HEK293 (cell line): ENCODE results near the gene SERAC1.

Source experiments
- CTCF ChIA-PET: fragments of 350-600 bp; formaldehyde crosslinking; extraction: SDS; loops from one replicate; lab custom pipeline; 2021; ENCODE audit warnings: antibody characterized with exemption; lab: Yijun Ruan, JAX
- POLR2A ChIA-PET: fragments of 300-600 bp; formaldehyde crosslinking; extraction: SDS; loops from one replicate; lab custom pipeline; 2020; ENCODE audit warnings: antibody characterized with exemption, inconsistent platforms; lab: Yijun Ruan, JAX
- H3K27ac ChIP-seq: fragments of 200-500 bp; sonication (Bioruptor generic); 2 replicates; pipeline ENCODE4 v1.5.1; 2014; ENCODE audit warnings: low read depth, low read length, control low read depth, inconsistent platforms; ENCODE audit errors: extremely low read depth
- H3K36me3 ChIP-seq, 2 experiments: fragments of 200-500 bp in 1 of 2; sonication (Bioruptor generic) in 1 of 2; 1 replicate in 1 of 2; 2 replicates in 1 of 2; pipeline ENCODE4 v1.5.1; 2014 to 2017; ENCODE audit warnings: inconsistent platforms in 2 of 2, low read length in 2 of 2; ENCODE audit not compliant: control insufficient read depth in 2 of 2, insufficient read depth in 1 of 2
- H3K4me1 ChIP-seq: fragments of 200-500 bp; sonication (Bioruptor generic); 2 replicates; pipeline ENCODE4 v1.5.1; 2014; ENCODE audit warnings: mild to moderate bottlenecking, low read length, inconsistent platforms; ENCODE audit not compliant: control insufficient read depth, insufficient read depth
- H3K4me3 ChIP-seq: 2 replicates; pipeline ENCODE4 v1.5.1; 2011; ENCODE audit warnings: low read depth, mild to moderate bottlenecking, control low read depth, low read length, moderate library complexity
- H3K9me3 ChIP-seq: fragments of 200-500 bp; sonication (Bioruptor generic); 2 replicates; pipeline ENCODE4 v1.5.1; 2014; ENCODE audit warnings: low read depth, low read length, inconsistent platforms; ENCODE audit not compliant: control insufficient read depth, insufficient read depth
- PRDM10 ChIP-seq: fragments of 450-650 bp; formaldehyde crosslinking; IDR thresholded peaks from 2 replicates; pipeline ENCODE4 v1.5.1; 2016; ENCODE audit warnings: missing biosample characterization, missing genetic modification characterization
- PRDM2 ChIP-seq: fragments of 450-650 bp; formaldehyde crosslinking; IDR thresholded peaks from 2 replicates; pipeline ENCODE4 v1.5.1; 2016; ENCODE audit warnings: missing biosample characterization, missing genetic modification characterization, borderline replicate concordance
- ZBTB17 ChIP-seq: fragments of 450-650 bp; formaldehyde crosslinking; IDR thresholded peaks from 2 replicates; pipeline ENCODE4 v1.5.1; 2016; ENCODE audit warnings: missing biosample characterization, missing genetic modification characterization
- ZBTB7A ChIP-seq: fragments of 450-650 bp; formaldehyde crosslinking; IDR thresholded peaks from 2 replicates; pipeline ENCODE4 v1.5.1; 2016; ENCODE audit warnings: low read depth, missing biosample characterization, missing genetic modification characterization
- ZNF19 ChIP-seq: fragments of 450-650 bp; formaldehyde crosslinking; IDR thresholded peaks from 2 replicates; pipeline ENCODE4; 2016; ENCODE audit warnings: missing biosample characterization, missing genetic modification characterization, low read depth
- ZNF221 ChIP-seq: fragments of 450-650 bp; formaldehyde crosslinking; IDR thresholded peaks from 2 replicates; pipeline ENCODE4 v1.5.1; 2017; ENCODE audit warnings: missing biosample characterization, missing genetic modification characterization, borderline replicate concordance
- ZNF335 ChIP-seq: fragments of 450-650 bp; formaldehyde crosslinking; conservative IDR thresholded peaks from 2 replicates; pipeline ENCODE4 v1.5.1; 2016; ENCODE audit warnings: missing biosample characterization, missing genetic modification characterization
- ZNF341 ChIP-seq: fragments of 450-650 bp; formaldehyde crosslinking; IDR thresholded peaks from 2 replicates; pipeline ENCODE4; 2016; ENCODE audit warnings: low read depth, missing biosample characterization, missing genetic modification characterization
- ZNF394 ChIP-seq: fragments of 450-650 bp; formaldehyde crosslinking; IDR thresholded peaks from 2 replicates; pipeline ENCODE4 v1.5.1; 2016; ENCODE audit warnings: missing biosample characterization, missing genetic modification characterization, mild to moderate bottlenecking, moderate library complexity, borderline replicate concordance
- ZNF501 ChIP-seq: fragments of 450-650 bp; formaldehyde crosslinking; IDR thresholded peaks from 2 replicates; pipeline ENCODE4 v1.5.1; 2016; ENCODE audit warnings: missing biosample characterization, missing genetic modification characterization
- ZNF596 ChIP-seq: fragments of 450-650 bp; IDR thresholded peaks from 2 replicates; pipeline ENCODE4 v1.5.0; 2018; ENCODE audit warnings: missing biosample characterization, mild to moderate bottlenecking, missing genetic modification characterization, moderate library complexity
- ZNF658 ChIP-seq: fragments of 450-650 bp; formaldehyde crosslinking; IDR thresholded peaks from 2 replicates; pipeline ENCODE4; 2016; ENCODE audit warnings: missing biosample characterization, missing genetic modification characterization
- ZNF791 ChIP-seq: fragments of 450-650 bp; formaldehyde crosslinking; IDR thresholded peaks from 2 replicates; pipeline ENCODE4 v1.5.1; 2016; ENCODE audit warnings: missing biosample characterization, missing genetic modification characterization
- ZSCAN4 ChIP-seq: fragments of 450-650 bp; formaldehyde crosslinking; IDR thresholded peaks from 2 replicates; pipeline ENCODE4 v1.5.1; 2017; ENCODE audit warnings: missing biosample characterization, missing genetic modification characterization
- TF ChIP-seq, protein P1 (sequence below): fragments of 450-650 bp; formaldehyde crosslinking; IDR thresholded peaks from 2 replicates; pipeline ENCODE4 v1.5.1; 2017; ENCODE audit warnings: missing biosample characterization, missing genetic modification characterization
- TF ChIP-seq, protein P2 (sequence below): fragments of 450-650 bp; formaldehyde crosslinking; IDR thresholded peaks from 2 replicates; pipeline ENCODE4 v1.5.1; 2016; ENCODE audit warnings: missing biosample characterization, missing genetic modification characterization

The SERAC1 gene

DNA sequence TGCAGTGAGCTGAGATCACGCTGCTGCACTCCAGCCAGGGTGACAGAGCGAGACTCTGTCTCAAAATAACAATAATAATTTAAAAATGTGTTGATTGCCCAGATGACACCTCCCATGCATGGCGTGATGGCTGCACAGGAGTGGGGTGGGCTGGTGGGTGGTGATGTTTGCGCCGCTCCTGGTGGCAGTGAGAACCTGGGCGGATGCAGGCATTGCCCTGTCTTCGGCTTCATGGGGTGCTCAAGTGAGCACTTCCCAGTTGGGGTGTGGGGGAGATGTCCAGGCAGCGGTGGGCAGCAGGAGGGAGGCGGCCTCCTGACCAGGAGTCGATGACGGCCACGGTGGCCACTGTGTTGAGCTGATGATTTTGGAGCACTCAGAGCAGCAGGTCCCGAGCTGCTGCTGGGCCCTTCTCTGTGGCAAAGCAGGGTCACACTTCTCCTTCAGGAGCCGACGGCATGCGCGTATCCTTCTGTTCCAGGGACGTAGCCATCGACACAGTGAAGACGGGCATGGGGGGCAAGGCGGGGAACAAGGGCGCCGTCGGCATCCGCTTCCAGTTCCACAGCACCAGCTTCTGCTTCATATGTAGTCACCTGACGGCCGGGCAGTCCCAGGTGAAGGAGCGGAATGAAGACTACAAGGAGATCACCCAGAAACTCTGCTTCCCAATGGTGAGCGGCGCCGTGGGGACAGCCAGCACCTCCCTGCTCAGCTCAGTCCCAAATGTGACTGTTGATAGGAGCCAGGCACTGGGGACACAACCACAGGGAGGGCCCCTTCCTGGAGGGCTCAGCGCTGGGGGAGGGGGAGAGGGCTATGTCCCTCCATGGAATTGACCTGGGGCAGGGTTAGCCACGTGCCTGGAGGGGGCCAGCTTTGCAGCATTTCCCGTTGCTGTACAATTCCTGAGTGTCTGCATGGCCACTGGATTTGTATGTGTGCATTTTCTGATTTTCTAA, 96.7 kb downstream of the SERAC1 start:
- Histone ChIP-seq H3K27ac (no peak overlapping the region), H3K9me3 (no peaks in the 10 kb centered on the region), H3K4me1 (no peaks in the 10 kb centered on the region), H3K4me3 (no peak overlapping the region), H3K36me3 (peaks cover 0 to 79% of the 10 kb centered on the region in 2 experiments; a peak in 2 of 3 replicates)
- POLR2A ChIA-PET, result interaction anchor here (1.0 to 1.5 kb wide), 2 partner anchors 82 to 89 kb away, joined by 3 to 5 read pairs; no protein-coding TSS in a partner anchor
- TF ChIP-seq ZNF19 (tag by site-specific recombination), result no peak
- no peak for TF ChIP-seq PRDM2
- TF ChIP-seq ZNF394 (tag by site-specific recombination), result no peak
- TF ChIP-seq ZNF596 (tag by site-specific recombination), result no peak
- no peak for TF ChIP-seq ZNF221 (tag by site-specific recombination)
- TF ChIP-seq ZNF335, result no peak
- TF ChIP-seq ZBTB7A (tag by site-specific recombination), result no peak
- TF ChIP-seq, protein P1, sequence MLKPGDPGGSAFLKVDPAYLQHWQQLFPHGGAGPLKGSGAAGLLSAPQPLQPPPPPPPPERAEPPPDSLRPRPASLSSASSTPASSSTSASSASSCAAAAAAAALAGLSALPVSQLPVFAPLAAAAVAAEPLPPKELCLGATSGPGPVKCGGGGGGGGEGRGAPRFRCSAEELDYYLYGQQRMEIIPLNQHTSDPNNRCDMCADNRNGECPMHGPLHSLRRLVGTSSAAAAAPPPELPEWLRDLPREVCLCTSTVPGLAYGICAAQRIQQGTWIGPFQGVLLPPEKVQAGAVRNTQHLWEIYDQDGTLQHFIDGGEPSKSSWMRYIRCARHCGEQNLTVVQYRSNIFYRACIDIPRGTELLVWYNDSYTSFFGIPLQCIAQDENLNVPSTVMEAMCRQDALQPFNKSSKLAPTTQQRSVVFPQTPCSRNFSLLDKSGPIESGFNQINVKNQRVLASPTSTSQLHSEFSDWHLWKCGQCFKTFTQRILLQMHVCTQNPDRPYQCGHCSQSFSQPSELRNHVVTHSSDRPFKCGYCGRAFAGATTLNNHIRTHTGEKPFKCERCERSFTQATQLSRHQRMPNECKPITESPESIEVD, result no peak
- no peak for TF ChIP-seq ZNF791 (tag by site-specific recombination)
- no peak for TF ChIP-seq ZNF658
- TF ChIP-seq ZNF501 (tag by site-specific recombination), result no peak
- TF ChIP-seq ZNF341 (tag by site-specific recombination), result no peak
- no peak for TF ChIP-seq ZSCAN4
- CTCF ChIA-PET, result interaction anchor here (0.5 to 4.5 kb wide), 49 partner anchors 10 to 788 kb away, joined by 3 to 35 read pairs (median 5); partner anchors contain the start of gene SYNJ2

DNA sequence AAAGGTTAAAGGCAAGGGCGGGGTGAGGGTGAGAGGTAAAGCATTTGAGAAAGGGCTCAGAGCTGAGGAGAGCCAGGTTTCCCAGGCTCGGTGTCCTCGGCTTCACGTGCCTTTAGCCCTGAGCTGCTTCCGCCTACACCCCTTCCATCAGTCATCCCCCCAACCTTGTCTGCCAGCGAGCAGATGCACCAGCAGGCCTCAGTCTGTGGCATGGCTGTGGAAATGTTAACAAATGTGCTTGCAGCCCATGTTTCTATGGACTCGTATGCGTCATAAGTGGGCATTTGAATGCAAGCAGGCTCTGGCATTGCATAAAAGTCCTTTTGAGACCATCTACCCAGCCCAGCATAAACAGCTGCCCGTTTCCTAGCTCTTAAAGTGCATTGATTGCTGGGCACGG, 97.5 kb downstream of the SERAC1 start:
- no peak overlapping the region for H3K4me3 ChIP-seq
- no peaks in the 10 kb centered on the region for H3K4me1 ChIP-seq
- CTCF ChIA-PET, result interaction anchor here (0.6 to 4.5 kb wide), 11 partner anchors 9 to 318 kb away, joined by 3 to 35 read pairs (median 5); no protein-coding TSS in a partner anchor
- POLR2A ChIA-PET, result no interaction called here
- peaks cover 0 to 79% of the 10 kb centered on the region in 2 experiments; a peak in 2 of 3 replicates for H3K36me3 ChIP-seq
- H3K9me3 ChIP-seq, result no peaks in the 10 kb centered on the region
- H3K27ac ChIP-seq, result no peak overlapping the region
- TF ChIP-seq, protein P2, sequence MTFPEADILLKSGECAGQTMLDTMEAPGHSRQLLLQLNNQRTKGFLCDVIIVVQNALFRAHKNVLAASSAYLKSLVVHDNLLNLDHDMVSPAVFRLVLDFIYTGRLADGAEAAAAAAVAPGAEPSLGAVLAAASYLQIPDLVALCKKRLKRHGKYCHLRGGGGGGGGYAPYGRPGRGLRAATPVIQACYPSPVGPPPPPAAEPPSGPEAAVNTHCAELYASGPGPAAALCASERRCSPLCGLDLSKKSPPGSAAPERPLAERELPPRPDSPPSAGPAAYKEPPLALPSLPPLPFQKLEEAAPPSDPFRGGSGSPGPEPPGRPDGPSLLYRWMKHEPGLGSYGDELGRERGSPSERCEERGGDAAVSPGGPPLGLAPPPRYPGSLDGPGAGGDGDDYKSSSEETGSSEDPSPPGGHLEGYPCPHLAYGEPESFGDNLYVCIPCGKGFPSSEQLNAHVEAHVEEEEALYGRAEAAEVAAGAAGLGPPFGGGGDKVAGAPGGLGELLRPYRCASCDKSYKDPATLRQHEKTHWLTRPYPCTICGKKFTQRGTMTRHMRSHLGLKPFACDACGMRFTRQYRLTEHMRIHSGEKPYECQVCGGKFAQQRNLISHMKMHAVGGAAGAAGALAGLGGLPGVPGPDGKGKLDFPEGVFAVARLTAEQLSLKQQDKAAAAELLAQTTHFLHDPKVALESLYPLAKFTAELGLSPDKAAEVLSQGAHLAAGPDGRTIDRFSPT (tag by site-specific recombination), result no peak
- no peak for TF ChIP-seq ZBTB17 (tag by site-specific recombination)
- TF ChIP-seq PRDM10, result no peak
